GM12875 (cell line): ENCODE data around the gene PLBD2.

Experiments used
- H3K4me3 ChIP-seq: one replicate; pipeline ENCODE4 v1.5.1; 2011; ENCODE audit warnings: low read depth, low read length, control low read depth
- TF ChIP-seq, protein P1 (sequence below): IDR thresholded peaks from 2 replicates; pipeline ENCODE4 v1.5.1; 2011; ENCODE audit warnings: low read depth, mild to moderate bottlenecking, control low read depth, inconsistent platforms, low read length, moderate library complexity, borderline replicate concordance; ENCODE audit not compliant: insufficient read depth

The PLBD2 gene

DNA sequence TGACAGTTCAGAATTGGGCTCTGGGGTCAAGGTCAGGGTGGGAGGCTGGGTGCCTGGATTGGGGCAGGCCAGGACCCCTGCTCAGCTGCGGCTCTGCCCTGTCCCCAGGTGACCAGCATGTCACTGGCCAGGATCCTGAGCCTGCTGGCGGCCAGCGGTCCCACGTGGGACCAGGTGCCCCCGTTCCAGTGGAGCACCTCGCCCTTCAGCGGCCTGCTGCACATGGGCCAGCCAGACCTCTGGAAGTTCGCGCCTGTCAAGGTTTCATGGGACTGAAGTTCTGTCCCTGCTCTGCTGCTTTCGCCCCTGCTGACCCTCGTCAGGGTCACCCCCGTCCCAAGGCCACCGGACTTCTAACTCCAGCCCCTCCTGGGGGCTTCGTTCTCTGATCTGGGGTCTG lies 30.0 kb downstream of the PLBD2 start:
- TF ChIP-seq, protein P1, sequence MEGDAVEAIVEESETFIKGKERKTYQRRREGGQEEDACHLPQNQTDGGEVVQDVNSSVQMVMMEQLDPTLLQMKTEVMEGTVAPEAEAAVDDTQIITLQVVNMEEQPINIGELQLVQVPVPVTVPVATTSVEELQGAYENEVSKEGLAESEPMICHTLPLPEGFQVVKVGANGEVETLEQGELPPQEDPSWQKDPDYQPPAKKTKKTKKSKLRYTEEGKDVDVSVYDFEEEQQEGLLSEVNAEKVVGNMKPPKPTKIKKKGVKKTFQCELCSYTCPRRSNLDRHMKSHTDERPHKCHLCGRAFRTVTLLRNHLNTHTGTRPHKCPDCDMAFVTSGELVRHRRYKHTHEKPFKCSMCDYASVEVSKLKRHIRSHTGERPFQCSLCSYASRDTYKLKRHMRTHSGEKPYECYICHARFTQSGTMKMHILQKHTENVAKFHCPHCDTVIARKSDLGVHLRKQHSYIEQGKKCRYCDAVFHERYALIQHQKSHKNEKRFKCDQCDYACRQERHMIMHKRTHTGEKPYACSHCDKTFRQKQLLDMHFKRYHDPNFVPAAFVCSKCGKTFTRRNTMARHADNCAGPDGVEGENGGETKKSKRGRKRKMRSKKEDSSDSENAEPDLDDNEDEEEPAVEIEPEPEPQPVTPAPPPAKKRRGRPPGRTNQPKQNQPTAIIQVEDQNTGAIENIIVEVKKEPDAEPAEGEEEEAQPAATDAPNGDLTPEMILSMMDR = no peak
- H3K4me3 ChIP-seq = no peak overlapping the region

DNA sequence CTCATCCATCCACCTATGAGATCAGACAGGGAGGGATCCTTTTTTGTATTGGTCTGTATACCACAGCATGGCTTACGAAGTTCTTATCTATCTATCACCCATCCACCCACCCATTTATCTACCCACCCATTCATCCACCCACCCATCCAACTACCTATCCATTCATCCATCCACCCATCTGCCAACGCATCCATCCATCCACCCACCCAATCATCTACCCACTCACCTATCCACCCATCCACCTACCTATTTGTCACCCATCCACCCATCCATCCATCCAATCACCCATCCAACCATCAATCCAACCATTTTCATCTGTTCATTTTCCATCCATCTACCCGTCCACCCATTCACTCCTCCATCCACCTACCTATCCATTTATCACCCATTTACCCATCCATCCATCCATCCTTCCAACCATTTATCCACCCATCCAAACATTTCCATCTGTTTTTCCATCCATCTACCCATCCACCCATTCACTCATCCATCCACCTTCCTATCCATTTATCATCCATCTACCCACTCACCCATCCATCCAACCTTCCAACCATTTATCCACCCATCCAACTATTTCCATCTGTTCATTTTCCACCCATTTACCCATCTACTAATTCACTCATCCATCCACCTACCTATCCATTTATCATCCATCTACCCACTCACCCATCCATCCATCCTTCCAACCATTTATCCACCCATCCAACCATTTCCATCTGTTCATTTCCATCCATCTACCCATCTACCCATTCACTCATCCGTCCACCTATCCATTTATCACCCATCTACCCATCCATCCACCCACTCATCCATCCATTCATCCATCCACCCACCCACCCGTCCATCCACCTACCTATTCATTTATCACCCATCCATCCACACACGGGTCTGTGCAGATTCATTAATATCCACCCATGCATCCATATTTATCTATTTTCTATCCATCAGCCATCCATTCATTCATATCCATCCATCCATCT lies 32.0 kb downstream of the PLBD2 start:
- H3K4me3 ChIP-seq = no peak overlapping the region
- TF ChIP-seq, protein P1 = no peak

DNA sequence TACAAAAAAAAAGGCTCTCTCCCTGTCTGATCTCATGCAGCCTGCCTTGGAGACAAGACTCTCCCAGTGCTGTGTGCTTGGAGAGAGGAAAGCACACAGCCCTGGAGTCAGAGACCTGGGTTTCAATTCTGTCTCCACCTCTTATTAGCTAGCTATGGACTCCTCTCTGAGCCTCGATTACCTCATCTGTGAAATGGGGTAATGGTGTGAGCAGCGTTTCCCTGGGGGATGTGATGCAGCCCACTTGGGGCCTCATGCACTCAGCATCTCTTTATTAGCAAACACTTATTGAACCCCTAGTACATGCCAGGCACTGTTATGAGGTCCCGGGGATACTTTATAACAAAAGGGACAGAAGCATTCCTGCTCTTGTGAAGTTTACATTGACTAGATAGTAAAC lies 32.8 kb downstream of the PLBD2 start:
- TF ChIP-seq, protein P1 = no peak
- no peak overlapping the region for H3K4me3 ChIP-seq

DNA sequence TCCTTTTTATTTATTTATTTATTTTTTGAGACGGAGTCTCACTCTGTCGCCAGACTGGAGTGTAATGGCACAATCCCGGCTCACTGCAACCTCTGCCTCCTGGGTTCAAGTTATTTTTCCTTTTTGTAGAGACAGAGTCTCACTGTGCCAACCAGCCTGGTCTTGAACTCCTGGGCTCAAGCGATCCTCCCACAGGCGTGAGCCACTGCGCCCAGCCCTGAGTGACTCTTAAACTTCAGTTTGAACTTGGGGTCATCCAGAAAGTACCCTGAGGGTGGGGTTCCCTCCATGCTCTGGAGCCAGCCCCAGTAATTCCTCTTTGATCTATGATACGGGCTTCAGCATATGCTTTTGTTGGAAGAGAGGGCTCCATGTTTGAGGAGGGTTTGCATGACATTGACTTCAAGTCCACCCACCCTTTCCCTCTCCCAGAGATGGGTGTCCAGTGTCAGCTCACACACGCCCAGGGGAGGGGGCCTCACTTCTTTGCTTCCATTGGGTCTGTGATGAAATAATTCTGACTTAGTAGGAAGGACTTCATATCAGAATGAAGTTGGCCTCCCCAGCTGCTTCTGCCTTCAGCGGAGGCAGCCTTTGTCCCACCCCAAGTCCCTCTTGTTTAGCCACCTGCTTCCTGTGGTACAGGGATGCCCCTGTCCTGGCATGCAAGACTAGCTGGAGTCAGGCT lies 33.4 kb downstream of the PLBD2 start:
- TF ChIP-seq, protein P1 = no peak
- no peak overlapping the region for H3K4me3 ChIP-seq

DNA sequence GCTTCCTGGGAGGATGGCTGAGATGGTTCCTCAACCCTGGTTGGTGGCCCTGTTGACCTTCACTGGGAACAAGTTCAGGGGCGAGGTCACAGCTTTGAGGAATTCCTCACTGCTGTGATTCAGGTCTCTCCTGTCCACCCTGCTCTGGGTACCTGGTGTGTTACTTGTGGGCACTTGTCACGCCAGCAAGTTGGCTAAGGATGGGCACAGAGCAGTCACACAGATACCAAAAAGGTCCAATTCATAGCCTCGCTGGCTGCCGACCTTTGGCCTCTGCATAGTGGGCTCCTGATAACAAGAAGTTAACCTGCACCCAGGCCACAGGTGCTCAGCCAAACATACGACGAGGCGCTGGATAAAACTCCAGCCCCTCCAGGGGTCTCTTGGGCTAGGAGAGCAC lies 34.1 kb downstream of the PLBD2 start:
- TF ChIP-seq, protein P1 = no peak
- H3K4me3 ChIP-seq = no peak overlapping the region

DNA sequence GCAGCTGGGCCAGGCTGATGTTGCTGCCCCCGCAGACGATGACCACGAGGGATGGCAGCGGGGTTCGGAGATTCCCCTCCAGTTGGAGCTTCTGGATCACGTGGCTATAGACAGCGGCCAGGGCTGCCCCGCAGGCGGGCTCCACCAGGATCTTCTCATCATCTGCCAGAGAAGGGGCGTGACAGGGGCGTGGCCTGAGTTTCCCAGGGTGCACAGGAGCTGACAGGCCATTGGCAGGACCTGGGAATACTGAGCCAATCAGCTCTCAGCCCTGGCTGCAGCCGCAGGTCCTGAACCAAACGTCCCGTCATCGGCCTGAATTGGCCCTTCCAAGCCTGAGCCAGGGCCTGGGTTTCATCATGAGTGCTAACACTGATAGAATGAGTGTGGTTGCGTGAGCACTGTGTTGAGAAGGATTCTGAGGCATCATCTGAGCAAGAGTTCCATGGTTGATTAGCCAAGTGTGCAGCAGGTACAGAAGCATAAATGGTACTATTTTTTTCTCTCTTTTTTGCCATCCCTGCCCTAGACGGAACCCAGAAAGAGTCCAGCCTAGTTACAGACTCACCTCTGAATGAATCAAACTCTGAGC lies 34.7 kb downstream of the PLBD2 start:
- no peak overlapping the region for H3K4me3 ChIP-seq
- TF ChIP-seq, protein P1 = no peak
